HepG2 (cell line): ENCODE measurements around the gene PNP. TPM values are rescaled to one million over a fixed set of nuclear protein-coding genes. Genes with fewer than 3 reads are reported as not detected.

Experiments used
- CEBPZ ChIP-seq: IDR thresholded peaks from 2 replicates; pipeline ENCODE4 v1.6.1; 2012; ENCODE audit warnings: low read length, improper control_type of control experiment
- HDAC6 ChIP-seq: fragments of 200-600 bp; sonication (generic); IDR thresholded peaks from 2 replicates; pipeline ENCODE4 v1.7.0; 2017; ENCODE audit warnings: mild to moderate bottlenecking, antibody characterized with exemption, low read length, low read depth
- IKZF1 ChIP-seq: fragments of 450-650 bp; IDR thresholded peaks from 2 replicates; pipeline ENCODE4 v1.7.1; 2016
- MTA3 ChIP-seq: sonication (generic); formaldehyde crosslinking; IDR thresholded peaks from 2 replicates; pipeline ENCODE4 v1.4.0; 2020; ENCODE audit warnings: missing genetic modification reagents
- TEAD3 ChIP-seq: optimal IDR thresholded peaks from 2 replicates; pipeline ENCODE3; 2016; ENCODE audit warnings: borderline replicate concordance
- ZBTB2 ChIP-seq: sonication (generic); formaldehyde crosslinking; IDR thresholded peaks from 2 replicates; pipeline ENCODE4 v1.8.0; 2022; ENCODE audit warnings: low read depth, missing genetic modification reagents
- ZFP36L1 ChIP-seq: sonication (generic); formaldehyde crosslinking; IDR thresholded peaks from 2 replicates; pipeline ENCODE4 v1.8.0; 2022; ENCODE audit warnings: mild to moderate bottlenecking, missing genetic modification reagents, moderate library complexity
- ZHX1 ChIP-seq: sonication (generic); formaldehyde crosslinking; IDR thresholded peaks from 2 replicates; pipeline ENCODE4 v1.8.1; 2022; ENCODE audit warnings: low read depth, mild to moderate bottlenecking, missing genetic modification reagents
- ZNF136 ChIP-seq: sonication (generic); formaldehyde crosslinking; IDR thresholded peaks from 2 replicates; pipeline ENCODE4 v1.8.1; 2022; ENCODE audit warnings: low read depth, mild to moderate bottlenecking, moderate library complexity, missing genetic modification reagents
- ZNF276 ChIP-seq: sonication (generic); formaldehyde crosslinking; IDR thresholded peaks from 2 replicates; pipeline ENCODE4 v1.4.0; 2020; ENCODE audit warnings: mild to moderate bottlenecking, low read depth, missing genetic modification reagents
- ZNF280D ChIP-seq: sonication (generic); formaldehyde crosslinking; IDR thresholded peaks from 2 replicates; pipeline ENCODE4 v1.5.1; 2020; ENCODE audit warnings: mild to moderate bottlenecking, missing genetic modification reagents
- ZNF337 ChIP-seq: sonication (generic); formaldehyde crosslinking; IDR thresholded peaks from 2 replicates; pipeline ENCODE4 v1.5.1; 2020; ENCODE audit warnings: missing genetic modification reagents, low read depth, mild to moderate bottlenecking, borderline replicate concordance
- ZNF577 ChIP-seq: sonication (generic); formaldehyde crosslinking; IDR thresholded peaks from 2 replicates; pipeline ENCODE4 v1.4.0; 2020; ENCODE audit warnings: mild to moderate bottlenecking, low read depth, missing genetic modification reagents, borderline replicate concordance
- ZNF644 ChIP-seq: IDR thresholded peaks from 2 replicates; pipeline ENCODE4 v1.6.1; 2016; ENCODE audit warnings: low read depth
- ZNF891 ChIP-seq: sonication (generic); formaldehyde crosslinking; IDR thresholded peaks from 2 replicates; pipeline ENCODE4 v1.5.0; 2020; ENCODE audit warnings: mild to moderate bottlenecking, missing genetic modification reagents
- polyA plus RNA-seq, 8 experiments: library from polyadenylated mRNA; depleted of rRNA in 3 of 8; stranded (reverse) in 7 of 8; unstranded in 1 of 8; fragments of >200 nt; fragmentation: Illumina TruSeq in 4 of 8; extraction: Trizol in 4 of 8; gene quantifications; 2 replicates each; pipeline versions ENCODE4 v1.2.1 to v1.2.3, GENCODE V29; 2011 to 2016; ENCODE audit warnings: low read depth in 4 of 8, missing spikeins in 1 of 8, mixed read lengths in 1 of 8; ENCODE audit not compliant: insufficient read depth in 1 of 8
- total RNA-seq, 5 experiments: library from RNA; depleted of rRNA; stranded (reverse); fragments of >200 nt; fragmentation: Illumina TruSeq; extraction: Trizol; gene quantifications; 2 replicates each; pipeline ENCODE4 v1.2.3, GENCODE V29; 2016; ENCODE audit warnings: low read depth in 1 of 5

Gene PNP
- total and polyA plus RNA-seq, 2 of the 13 experiments (the other 11 are each of a cell fraction or from before 2014, with no cell fraction given), result 45.4 to 74.8 TPM

- TF ChIP-seq ZHX1 (CRISPR knock-in tag) (0 out of 2 replicates have a peak, but pooled peaks have one; percentile 37), ZBTB2 (CRISPR knock-in tag) (peak; percentile 73), ZNF891 (CRISPR knock-in tag) (peak; percentile 84), ZNF136 (CRISPR knock-in tag) (no peak), TEAD3 (peak; percentile 35), ZNF276 (CRISPR knock-in tag) (no peak), ZNF644 (CRISPR knock-in tag) (no peak; the same call in 1 of the 2 replicates), MTA3 (CRISPR knock-in tag) (no peak), ZFP36L1 (no peak), ZNF280D (no peak), ZNF577 (no peak), HDAC6 (peak; percentile 95; the same call in 1 of the 2 replicates), IKZF1 (no peak), ZNF337 (CRISPR knock-in tag) (peak; percentile 59; the same call in 1 of the 2 replicates), CEBPZ (no peak)
These were observed 14.5 kb upstream of the PNP start, which contains the start of the genes APEX1 and OSGEP (continued) for GRCh38 chr14:20454516-20455354.
